Neural cell (in vitro differentiated cells): Measurements from ENCODE around the gene UQCRHL.

ENCODE experiments used
- CTCF ChIP-seq: fragments of 450-650 bp; IDR thresholded peaks from 2 replicates; pipeline ENCODE4 v1.5.1; 2014; ENCODE audit warnings: antibody characterized with exemption, mild to moderate bottlenecking, moderate library complexity; ENCODE audit not compliant: poor library complexity, severe bottlenecking
- EZH2 ChIP-seq: fragments of 200-600, 300-800 bp; shearing (Covaris generic), sonication (generic); IDR thresholded peaks from 2 replicates; pipeline ENCODE4 v1.6.1; 2014; ENCODE audit warnings: antibody characterized with exemption, low read length, borderline replicate concordance, mild to moderate bottlenecking; ENCODE audit not compliant: insufficient read depth, poor library complexity, severe bottlenecking
- RAD21 ChIP-seq: fragments of 450-650 bp; conservative IDR thresholded peaks from 2 replicates; pipeline ENCODE4 v1.6.1; 2014; ENCODE audit warnings: antibody characterized with exemption, mild to moderate bottlenecking, moderate library complexity
- TAF1 ChIP-seq: IDR thresholded peaks from 2 replicates; pipeline ENCODE4 v1.6.1; 2012; ENCODE audit warnings: low read depth
- TF ChIP-seq, protein P1 (sequence below): IDR thresholded peaks from 2 replicates; pipeline ENCODE4 v1.6.1; 2012; ENCODE audit warnings: borderline replicate concordance

DNA sequence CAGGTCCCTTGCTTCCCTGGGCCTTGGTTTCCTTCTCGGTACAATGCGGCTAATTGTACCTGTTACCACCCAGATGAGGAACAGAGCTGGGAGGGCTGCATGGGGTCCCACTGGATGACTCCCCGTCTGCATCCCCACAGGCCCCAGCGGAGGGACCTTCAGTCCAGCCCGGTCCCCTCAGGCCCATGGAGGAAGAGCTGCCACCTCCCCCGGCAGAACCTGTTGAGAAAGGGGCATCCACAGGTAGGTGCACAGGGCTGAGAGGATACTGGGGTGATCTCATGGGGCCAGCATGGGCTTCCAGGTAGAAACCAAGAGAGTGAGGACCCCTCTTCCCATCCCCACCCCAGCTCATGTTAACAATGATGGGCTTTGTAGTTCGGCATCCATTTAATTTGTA lies 39.1 kb downstream of the UQCRHL start:
- no peak for TF ChIP-seq CTCF
- TF ChIP-seq, protein P1, sequence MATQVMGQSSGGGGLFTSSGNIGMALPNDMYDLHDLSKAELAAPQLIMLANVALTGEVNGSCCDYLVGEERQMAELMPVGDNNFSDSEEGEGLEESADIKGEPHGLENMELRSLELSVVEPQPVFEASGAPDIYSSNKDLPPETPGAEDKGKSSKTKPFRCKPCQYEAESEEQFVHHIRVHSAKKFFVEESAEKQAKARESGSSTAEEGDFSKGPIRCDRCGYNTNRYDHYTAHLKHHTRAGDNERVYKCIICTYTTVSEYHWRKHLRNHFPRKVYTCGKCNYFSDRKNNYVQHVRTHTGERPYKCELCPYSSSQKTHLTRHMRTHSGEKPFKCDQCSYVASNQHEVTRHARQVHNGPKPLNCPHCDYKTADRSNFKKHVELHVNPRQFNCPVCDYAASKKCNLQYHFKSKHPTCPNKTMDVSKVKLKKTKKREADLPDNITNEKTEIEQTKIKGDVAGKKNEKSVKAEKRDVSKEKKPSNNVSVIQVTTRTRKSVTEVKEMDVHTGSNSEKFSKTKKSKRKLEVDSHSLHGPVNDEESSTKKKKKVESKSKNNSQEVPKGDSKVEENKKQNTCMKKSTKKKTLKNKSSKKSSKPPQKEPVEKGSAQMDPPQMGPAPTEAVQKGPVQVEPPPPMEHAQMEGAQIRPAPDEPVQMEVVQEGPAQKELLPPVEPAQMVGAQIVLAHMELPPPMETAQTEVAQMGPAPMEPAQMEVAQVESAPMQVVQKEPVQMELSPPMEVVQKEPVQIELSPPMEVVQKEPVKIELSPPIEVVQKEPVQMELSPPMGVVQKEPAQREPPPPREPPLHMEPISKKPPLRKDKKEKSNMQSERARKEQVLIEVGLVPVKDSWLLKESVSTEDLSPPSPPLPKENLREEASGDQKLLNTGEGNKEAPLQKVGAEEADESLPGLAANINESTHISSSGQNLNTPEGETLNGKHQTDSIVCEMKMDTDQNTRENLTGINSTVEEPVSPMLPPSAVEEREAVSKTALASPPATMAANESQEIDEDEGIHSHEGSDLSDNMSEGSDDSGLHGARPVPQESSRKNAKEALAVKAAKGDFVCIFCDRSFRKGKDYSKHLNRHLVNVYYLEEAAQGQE: no peak
- no peak for TF ChIP-seq RAD21
- TF ChIP-seq TAF1: no peak
- no peak for TF ChIP-seq EZH2
